Calu3 (cell line): ENCODE measurements around the gene HMGCS1. TPM values are rescaled to one million over a fixed set of nuclear protein-coding genes. Genes with fewer than 3 reads are reported as not detected.
"Not testable (repeated sequence)": the region's sequence is repeated elsewhere in the genome, so short reads cannot be mapped to it uniquely, and the experiment has no call there.

ENCODE experiments used
- BruUV-seq: library from RNA; stranded (reverse); fragments of 400-500 nt; replicated peaks from 2 replicates; lab custom pipeline; 2021; lab: Mats Ljungman, UMichigan
- CTCF ChIA-PET: fragments of 300-600 bp; sonication (Branson Sonifier 250); formaldehyde crosslinking; loops from one replicate; lab custom pipeline; 2022; ENCODE audit warnings: antibody characterized with exemption; lab: Charles Lee
- DNase-seq: peaks from one replicate; pipeline ENCODE4 v3.0.0; 2022
- H3K27ac Mint-ChIP-seq: one replicate; pipeline ENCODE4 v1.8.0; 2022; ENCODE audit warnings: mixed read lengths; ENCODE audit not compliant: unreplicated experiment
- H3K27me3 Mint-ChIP-seq: one replicate; pipeline ENCODE4 v1.8.0; 2022; ENCODE audit warnings: mixed read lengths; ENCODE audit not compliant: unreplicated experiment
- H3K36me3 Mint-ChIP-seq: one replicate; pipeline ENCODE4 v1.8.0; 2022; ENCODE audit warnings: mild to moderate bottlenecking, moderate library complexity, mixed read lengths; ENCODE audit not compliant: insufficient read depth, unreplicated experiment
- H3K4me1 Mint-ChIP-seq: one replicate; pipeline ENCODE4 v1.8.0; 2022; ENCODE audit warnings: mild to moderate bottlenecking, low read depth, mixed read lengths; ENCODE audit not compliant: unreplicated experiment
- H3K4me3 Mint-ChIP-seq: one replicate; pipeline ENCODE4 v1.8.0; 2022; ENCODE audit warnings: mild to moderate bottlenecking, low read depth, moderate library complexity, mixed read lengths; ENCODE audit not compliant: unreplicated experiment
- H3K9me3 Mint-ChIP-seq: one replicate; pipeline ENCODE4 v1.8.0; 2022; ENCODE audit warnings: low read depth, mixed read lengths; ENCODE audit not compliant: unreplicated experiment
- intact Hi-C: fragments of 100-400 bp; cut with micrococcal nuclease; formaldehyde crosslinking; loops from one replicate; pipeline ENCODE4 v1.10.0; 2022; ENCODE audit not compliant: unreplicated experiment
- total RNA-seq: library from RNA; stranded (reverse); gene quantifications from 2 replicates; pipeline ENCODE4 v1.2.3, GENCODE V29; 2022
- TF ChIP-seq, protein P1 (sequence below): fragments of 200-600 bp; IDR thresholded peaks from one replicate; pipeline ENCODE4 v1.8.0; 2022; ENCODE audit warnings: antibody characterized with exemption; ENCODE audit not compliant: unreplicated experiment

HMGCS1 gene
- total RNA-seq, 1 experiment from 2014 or later = 249 TPM

DNA sequence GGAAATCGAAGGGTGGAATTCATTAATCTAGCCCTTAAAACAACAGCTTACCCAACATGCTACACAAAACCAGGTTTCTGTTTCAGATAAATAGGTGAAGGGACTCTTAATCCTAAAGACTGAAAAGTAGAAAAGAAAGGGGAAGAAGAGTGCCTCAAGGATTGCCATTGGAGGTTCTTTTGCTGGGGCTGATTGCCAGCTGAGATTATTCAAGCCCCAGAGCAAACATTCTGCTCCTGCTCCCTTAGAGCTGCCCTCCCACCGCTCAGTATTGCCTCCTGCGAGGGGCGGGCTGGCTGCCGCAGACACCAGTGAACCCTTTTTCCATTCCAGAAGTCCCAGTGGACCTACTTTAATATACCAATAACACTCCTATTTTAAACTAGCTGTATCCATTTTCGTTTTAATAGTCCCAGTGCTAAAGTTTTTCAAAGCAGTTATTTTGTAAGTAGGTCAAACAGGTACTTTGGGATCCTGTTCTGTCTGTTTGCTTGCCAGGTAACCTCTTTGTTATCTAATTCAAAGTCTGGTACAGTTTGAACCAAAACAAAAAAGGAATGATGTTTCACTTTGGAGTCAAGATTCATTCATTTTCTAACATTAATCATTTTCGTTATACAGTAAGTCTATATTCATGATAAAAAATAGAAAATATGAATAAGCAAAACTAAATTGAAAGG lies 38.6 kb downstream of the HMGCS1 start:
- Mint-ChIP-seq H3K4me3 (no peak overlapping the region), H3K27me3 (peaks cover 13% of the 10 kb centered on the region), H3K4me1 (no peaks in the 10 kb centered on the region), H3K9me3 (no peaks in the 10 kb centered on the region), H3K27ac (no peak overlapping the region), H3K36me3 (no peaks in the 10 kb centered on the region)
- TF ChIP-seq, protein P1, sequence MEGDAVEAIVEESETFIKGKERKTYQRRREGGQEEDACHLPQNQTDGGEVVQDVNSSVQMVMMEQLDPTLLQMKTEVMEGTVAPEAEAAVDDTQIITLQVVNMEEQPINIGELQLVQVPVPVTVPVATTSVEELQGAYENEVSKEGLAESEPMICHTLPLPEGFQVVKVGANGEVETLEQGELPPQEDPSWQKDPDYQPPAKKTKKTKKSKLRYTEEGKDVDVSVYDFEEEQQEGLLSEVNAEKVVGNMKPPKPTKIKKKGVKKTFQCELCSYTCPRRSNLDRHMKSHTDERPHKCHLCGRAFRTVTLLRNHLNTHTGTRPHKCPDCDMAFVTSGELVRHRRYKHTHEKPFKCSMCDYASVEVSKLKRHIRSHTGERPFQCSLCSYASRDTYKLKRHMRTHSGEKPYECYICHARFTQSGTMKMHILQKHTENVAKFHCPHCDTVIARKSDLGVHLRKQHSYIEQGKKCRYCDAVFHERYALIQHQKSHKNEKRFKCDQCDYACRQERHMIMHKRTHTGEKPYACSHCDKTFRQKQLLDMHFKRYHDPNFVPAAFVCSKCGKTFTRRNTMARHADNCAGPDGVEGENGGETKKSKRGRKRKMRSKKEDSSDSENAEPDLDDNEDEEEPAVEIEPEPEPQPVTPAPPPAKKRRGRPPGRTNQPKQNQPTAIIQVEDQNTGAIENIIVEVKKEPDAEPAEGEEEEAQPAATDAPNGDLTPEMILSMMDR = no peak
- no TSS peak for BruUV-seq
- DNase-seq = no peak
- intact Hi-C loops = no loop called here
- CTCF ChIA-PET = no interaction called here

DNA sequence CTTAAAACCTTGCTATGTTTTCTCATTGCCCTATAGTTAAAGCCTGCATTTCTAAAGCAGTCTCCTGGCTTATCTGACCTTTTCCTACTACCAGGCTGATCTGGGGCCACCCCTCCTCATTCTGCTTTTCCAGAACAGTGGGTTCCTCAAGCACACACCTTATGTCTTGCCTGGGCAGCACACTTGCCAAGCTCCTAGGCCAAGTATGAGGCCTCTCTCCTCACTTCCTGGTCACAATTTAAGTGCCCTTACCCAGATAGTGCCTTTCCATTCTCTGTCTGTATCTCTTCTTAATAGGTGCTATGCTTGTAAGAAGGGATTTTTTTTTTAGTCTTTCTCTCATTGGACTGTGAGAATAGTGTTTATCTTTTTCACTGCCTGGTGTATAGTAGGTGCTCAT lies 39.7 kb downstream of the HMGCS1 start:
- DNase-seq = no peak
- H3K4me1 Mint-ChIP-seq = no peaks in the 10 kb centered on the region
- H3K36me3 Mint-ChIP-seq = no peaks in the 10 kb centered on the region
- BruUV-seq = no TSS peak
- no peak overlapping the region for H3K27ac Mint-ChIP-seq
- no peaks in the 10 kb centered on the region for H3K9me3 Mint-ChIP-seq
- intact Hi-C loops = no loop called here
- TF ChIP-seq, protein P1 = no peak
- CTCF ChIA-PET = no interaction called here
- peaks cover 13% of the 10 kb centered on the region for H3K27me3 Mint-ChIP-seq
- no peak overlapping the region for H3K4me3 Mint-ChIP-seq

DNA sequence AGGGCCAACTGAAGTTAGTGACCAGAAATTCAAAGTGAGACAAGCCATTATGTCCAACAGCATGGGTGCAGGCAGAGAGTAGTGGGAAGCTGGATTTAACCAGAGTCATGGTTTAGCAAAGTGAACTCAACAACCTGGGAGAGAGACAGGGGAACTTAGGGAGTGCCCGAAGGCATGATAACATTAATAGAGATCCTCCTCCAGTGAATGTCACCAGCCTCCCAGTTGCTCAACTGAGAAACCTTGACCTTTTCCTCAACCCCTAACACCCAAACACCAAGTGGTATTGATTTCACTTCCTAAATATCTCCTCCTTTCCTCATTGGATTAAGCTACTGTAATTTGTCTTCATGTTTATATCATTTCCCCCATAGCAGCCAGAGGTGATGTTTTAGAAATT lies 42.6 kb downstream of the HMGCS1 start:
- CTCF ChIA-PET = no interaction called here
- peaks cover 5% of the 10 kb centered on the region for H3K9me3 Mint-ChIP-seq
- no TSS peak for BruUV-seq
- H3K4me3 Mint-ChIP-seq = no peak overlapping the region
- H3K4me1 Mint-ChIP-seq = peaks cover 6% of the 10 kb centered on the region
- TF ChIP-seq, protein P1 = no peak
- intact Hi-C loops = no loop called here
- no peak overlapping the region for H3K27ac Mint-ChIP-seq
- DNase-seq = no peak
- H3K36me3 Mint-ChIP-seq = no peaks in the 10 kb centered on the region
- H3K27me3 Mint-ChIP-seq = no peaks in the 10 kb centered on the region

DNA sequence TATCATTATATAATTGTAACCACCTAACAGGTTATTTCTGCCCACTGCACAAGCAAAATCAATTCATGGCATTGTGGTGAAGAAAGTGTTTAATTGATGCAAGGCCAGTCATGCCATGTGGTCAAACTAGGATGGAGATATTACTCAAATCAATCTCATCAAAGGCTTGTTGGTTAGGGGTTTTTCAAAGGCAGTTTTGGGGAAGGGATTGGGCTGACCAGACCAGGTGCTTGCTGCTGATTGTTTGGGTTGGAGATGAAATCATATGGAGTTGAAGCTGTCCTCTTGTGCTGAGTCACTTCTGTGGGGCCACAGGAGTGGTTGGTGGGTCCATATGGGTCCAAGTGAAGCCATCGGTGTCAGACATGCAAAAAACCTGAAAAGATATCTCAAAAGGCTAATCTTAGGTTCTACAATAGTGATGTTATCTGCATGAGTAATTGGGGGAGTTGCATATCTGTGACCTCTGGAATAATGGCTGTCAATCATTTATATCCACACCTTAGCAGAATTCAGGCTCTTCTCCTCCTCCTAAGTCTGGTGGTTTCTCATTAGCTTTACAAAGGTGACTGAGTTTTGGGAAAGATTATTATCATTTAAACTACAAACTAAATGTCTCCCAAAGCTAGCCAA lies 44.9 kb downstream of the HMGCS1 start:
- H3K27me3 Mint-ChIP-seq = peaks cover 16% of the 10 kb centered on the region
- peaks cover 6% of the 10 kb centered on the region for H3K4me1 Mint-ChIP-seq
- H3K4me3 Mint-ChIP-seq = no peak overlapping the region
- H3K27ac Mint-ChIP-seq = no peak overlapping the region
- BruUV-seq = no TSS peak
- H3K9me3 Mint-ChIP-seq = peaks cover 5% of the 10 kb centered on the region
- CTCF ChIA-PET = interaction anchor here (0.6 kb wide), 1 partner anchor 469 kb away, joined by 3 read pairs; no protein-coding TSS in a partner anchor
- TF ChIP-seq, protein P1 = no peak
- DNase-seq = no peak
- no peaks in the 10 kb centered on the region for H3K36me3 Mint-ChIP-seq
- intact Hi-C loops = no loop called here

DNA sequence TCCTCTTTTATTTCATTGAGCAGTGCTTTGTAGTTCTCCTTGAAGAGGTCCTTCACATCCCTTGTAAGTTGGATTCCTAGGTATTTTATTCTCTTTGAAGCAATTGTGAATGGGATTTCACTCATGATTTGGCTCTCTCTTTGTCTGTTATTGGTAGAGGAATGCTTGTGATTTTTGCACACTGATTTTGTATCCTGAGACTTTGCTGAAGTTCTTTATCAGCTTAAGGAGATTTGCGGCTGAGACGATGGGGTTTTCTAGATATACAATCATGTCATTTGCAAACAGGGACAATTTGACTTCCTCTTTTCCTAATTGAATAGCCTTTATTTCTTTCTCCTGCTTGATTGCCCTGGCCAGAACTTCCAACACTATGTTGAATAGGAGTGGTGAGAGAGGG lies 50.9 kb downstream of the HMGCS1 start:
- H3K9me3 Mint-ChIP-seq, DNase-seq, H3K4me3 Mint-ChIP-seq, BruUV-seq, H3K36me3 Mint-ChIP-seq, intact Hi-C loops, CTCF ChIA-PET, H3K4me1 Mint-ChIP-seq, H3K27ac Mint-ChIP-seq: not testable (repeated sequence)
- peaks cover 29% of the 10 kb centered on the region for H3K27me3 Mint-ChIP-seq
